HEK293T (cell line): Measurements from ENCODE around the gene ANKS1A.
"Not testable (repeated sequence)": the region's sequence is repeated elsewhere in the genome, so short reads cannot be mapped to it uniquely, and the experiment has no call there.

Experiments used
- CTCF ChIA-PET: fragments of 350-600 bp; formaldehyde crosslinking; extraction: SDS; loops from one replicate; lab custom pipeline; 2021; ENCODE audit warnings: antibody characterized with exemption, inconsistent platforms; lab: Yijun Ruan, JAX
- POLR2A ChIA-PET: fragments of 350-600 bp; formaldehyde crosslinking; extraction: SDS; loops from one replicate; lab custom pipeline; 2020; ENCODE audit warnings: antibody characterized with exemption, inconsistent platforms; lab: Yijun Ruan, JAX
- DNase-seq: peaks from one replicate; pipeline ENCODE4 v3.0.0; 2012; ENCODE audit warnings: mixed read lengths; ENCODE audit errors: extremely low spot score
- ARNT ChIP-seq: fragments of 450-650 bp; IDR thresholded peaks from 2 replicates; pipeline ENCODE4 v1.6.1; 2017; ENCODE audit warnings: mild to moderate bottlenecking
- BHLHE40 ChIP-seq: fragments of 450-650 bp; IDR thresholded peaks from 2 replicates; pipeline ENCODE4 v1.6.1; 2016; ENCODE audit warnings: mild to moderate bottlenecking, moderate library complexity, borderline replicate concordance
- CTBP1 ChIP-seq: fragments of 450-650 bp; IDR thresholded peaks from 2 replicates; pipeline ENCODE4 v1.6.1; 2016; ENCODE audit warnings: borderline replicate concordance
- ELF4 ChIP-seq: fragments of 450-650 bp; IDR thresholded peaks from 2 replicates; pipeline ENCODE4 v1.6.1; 2017; ENCODE audit warnings: antibody characterized with exemption
- FOXA1 ChIP-seq: fragments of 450-650 bp; IDR thresholded peaks from 2 replicates; pipeline ENCODE4 v1.6.1; 2016; ENCODE audit warnings: mild to moderate bottlenecking
- FOXK2 ChIP-seq: fragments of 450-650 bp; IDR thresholded peaks from 2 replicates; pipeline ENCODE4 v1.6.1; 2016; ENCODE audit warnings: mild to moderate bottlenecking
- FOXM1 ChIP-seq: fragments of 450-650 bp; IDR thresholded peaks from 2 replicates; pipeline ENCODE4 v1.6.1; 2017; ENCODE audit warnings: mild to moderate bottlenecking, borderline replicate concordance
- HDGF ChIP-seq: fragments of 450-650 bp; IDR thresholded peaks from 2 replicates; pipeline ENCODE4 v1.6.1; 2017; ENCODE audit warnings: antibody characterized with exemption, borderline replicate concordance
- L3MBTL2 ChIP-seq: fragments of 450-650 bp; conservative IDR thresholded peaks from 2 replicates; pipeline ENCODE4 v1.6.1; 2016; ENCODE audit warnings: mild to moderate bottlenecking
- LEF1 ChIP-seq: fragments of 450-650 bp; IDR thresholded peaks from 2 replicates; pipeline ENCODE4 v1.6.1; 2017; ENCODE audit warnings: mild to moderate bottlenecking, borderline replicate concordance
- NFRKB ChIP-seq: fragments of 450-650 bp; IDR thresholded peaks from 2 replicates; pipeline ENCODE4 v1.6.1; 2016; ENCODE audit warnings: mild to moderate bottlenecking, moderate library complexity
- SP1 ChIP-seq: fragments of 450-650 bp; IDR thresholded peaks from 2 replicates; pipeline ENCODE4 v1.6.1; 2017
- SUZ12 ChIP-seq: fragments of 450-650 bp; IDR thresholded peaks from 2 replicates; pipeline ENCODE4 v1.6.1; 2016; ENCODE audit warnings: mild to moderate bottlenecking
- TARDBP ChIP-seq: fragments of 450-650 bp; IDR thresholded peaks from 2 replicates; pipeline ENCODE4 v1.6.1; 2016
- ZNF384 ChIP-seq: fragments of 450-650 bp; IDR thresholded peaks from 2 replicates; pipeline ENCODE4 v1.6.1; 2016
- TF ChIP-seq, protein P1 (sequence below): fragments of 450-650 bp; IDR thresholded peaks from 2 replicates; pipeline ENCODE4 v1.6.1; 2016

The ANKS1A gene, protein sequence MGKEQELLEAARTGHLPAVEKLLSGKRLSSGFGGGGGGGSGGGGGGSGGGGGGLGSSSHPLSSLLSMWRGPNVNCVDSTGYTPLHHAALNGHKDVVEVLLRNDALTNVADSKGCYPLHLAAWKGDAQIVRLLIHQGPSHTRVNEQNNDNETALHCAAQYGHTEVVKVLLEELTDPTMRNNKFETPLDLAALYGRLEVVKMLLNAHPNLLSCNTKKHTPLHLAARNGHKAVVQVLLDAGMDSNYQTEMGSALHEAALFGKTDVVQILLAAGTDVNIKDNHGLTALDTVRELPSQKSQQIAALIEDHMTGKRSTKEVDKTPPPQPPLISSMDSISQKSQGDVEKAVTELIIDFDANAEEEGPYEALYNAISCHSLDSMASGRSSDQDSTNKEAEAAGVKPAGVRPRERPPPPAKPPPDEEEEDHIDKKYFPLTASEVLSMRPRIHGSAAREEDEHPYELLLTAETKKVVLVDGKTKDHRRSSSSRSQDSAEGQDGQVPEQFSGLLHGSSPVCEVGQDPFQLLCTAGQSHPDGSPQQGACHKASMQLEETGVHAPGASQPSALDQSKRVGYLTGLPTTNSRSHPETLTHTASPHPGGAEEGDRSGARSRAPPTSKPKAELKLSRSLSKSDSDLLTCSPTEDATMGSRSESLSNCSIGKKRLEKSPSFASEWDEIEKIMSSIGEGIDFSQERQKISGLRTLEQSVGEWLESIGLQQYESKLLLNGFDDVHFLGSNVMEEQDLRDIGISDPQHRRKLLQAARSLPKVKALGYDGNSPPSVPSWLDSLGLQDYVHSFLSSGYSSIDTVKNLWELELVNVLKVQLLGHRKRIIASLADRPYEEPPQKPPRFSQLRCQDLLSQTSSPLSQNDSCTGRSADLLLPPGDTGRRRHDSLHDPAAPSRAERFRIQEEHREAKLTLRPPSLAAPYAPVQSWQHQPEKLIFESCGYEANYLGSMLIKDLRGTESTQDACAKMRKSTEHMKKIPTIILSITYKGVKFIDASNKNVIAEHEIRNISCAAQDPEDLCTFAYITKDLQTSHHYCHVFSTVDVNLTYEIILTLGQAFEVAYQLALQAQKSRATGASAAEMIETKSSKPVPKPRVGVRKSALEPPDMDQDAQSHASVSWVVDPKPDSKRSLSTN

DNA sequence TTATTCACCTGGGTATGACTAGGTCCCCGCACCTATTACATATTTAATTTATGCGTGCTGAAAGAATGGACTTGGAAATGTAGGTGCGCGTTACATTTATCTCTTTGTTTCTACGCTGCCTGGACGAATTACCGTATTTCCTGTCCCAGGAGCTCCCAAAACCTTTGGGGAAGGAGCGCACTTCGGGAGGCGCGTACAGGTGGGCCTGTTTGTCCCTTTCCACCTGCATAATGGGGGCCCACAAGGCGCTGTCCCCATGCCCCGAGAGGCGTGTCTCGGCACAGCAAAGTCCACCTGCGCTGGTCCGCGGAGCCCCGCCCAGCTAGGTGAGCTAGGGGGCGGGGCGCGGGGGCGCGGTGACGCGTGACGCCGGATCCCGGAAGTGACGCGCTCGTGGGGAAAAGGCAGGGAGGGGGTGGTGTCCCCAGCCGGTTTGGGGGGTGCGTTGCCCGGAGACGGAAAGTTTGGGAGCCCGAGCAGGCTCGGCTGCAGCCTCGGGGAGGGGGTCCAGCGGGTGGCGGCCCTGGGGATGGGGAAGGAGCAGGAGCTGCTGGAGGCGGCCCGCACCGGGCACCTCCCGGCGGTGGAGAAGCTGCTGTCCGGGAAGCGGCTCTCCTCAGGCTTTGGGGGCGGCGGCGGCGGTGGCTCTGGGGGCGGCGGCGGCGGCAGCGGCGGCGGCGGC lies at the start of gene ANKS1A:
Gene ANKS1A (plus strand): TSS at position 382 of the 682 bp plus-strand sequence. CDS start 148 bp downstream, at position 530.
- ChIA-PET CTCF (no interaction called here), POLR2A (interaction anchor here (0.8 to 2.7 kb wide), 15 partner anchors 9 to 463 kb away, joined by 3 to 25 read pairs (median 5); partner anchors contain the start of genes BLTP3A, RPS10, SNRPC and ZNF76)
- peak; percentile 79 for DNase-seq
- TF ChIP-seq SP1 = no peak
- TF ChIP-seq ELF4 = peak; percentile 64; the same call in 1 of the 2 replicates
- peak; percentile 73 for TF ChIP-seq CTBP1

DNA sequence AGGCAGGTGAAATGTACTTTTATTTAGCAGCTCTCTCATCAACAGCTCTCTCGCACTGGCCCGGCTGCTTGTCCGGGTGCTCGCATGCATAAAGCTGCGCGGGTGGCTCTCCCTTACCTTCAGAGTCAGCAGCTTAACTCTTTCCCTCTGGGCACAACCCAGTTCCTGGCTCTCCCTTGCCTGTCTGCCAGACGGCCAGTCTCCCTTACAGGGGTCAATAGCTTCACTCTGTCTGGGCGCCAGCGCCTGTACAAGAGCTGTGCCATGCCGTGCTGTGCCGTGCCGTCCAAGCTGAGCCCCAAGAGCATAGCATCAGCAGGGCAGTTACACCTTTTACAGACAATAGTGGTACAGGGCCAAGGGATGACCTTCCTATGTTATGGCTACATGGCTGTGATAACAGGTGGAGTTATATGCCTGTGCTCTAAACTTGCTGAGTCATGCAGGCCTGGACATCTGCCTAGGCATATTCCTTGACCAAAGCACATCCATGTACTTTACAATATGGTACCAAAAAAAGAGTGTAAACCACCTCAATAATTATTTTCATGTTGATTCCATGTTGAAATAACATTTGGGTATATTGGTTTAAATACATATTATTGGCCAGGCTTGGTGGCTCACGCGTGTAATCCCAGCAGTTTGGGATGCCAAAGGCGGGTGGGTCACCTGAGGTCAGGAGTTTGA lies 49.2 kb upstream of the ANKS1A start:
- no peak for DNase-seq
- ChIA-PET CTCF (no interaction called here), POLR2A (no interaction called here)
- TF ChIP-seq FOXK2 (no peak), NFRKB (no peak), CTBP1 (no peak), FOXA1 (no peak), L3MBTL2 (no peak), FOXM1 (no peak), SP1 (no peak), HDGF (no peak), ELF4 (no peak), ARNT (no peak), TARDBP (no peak)
- TF ChIP-seq, protein P1, sequence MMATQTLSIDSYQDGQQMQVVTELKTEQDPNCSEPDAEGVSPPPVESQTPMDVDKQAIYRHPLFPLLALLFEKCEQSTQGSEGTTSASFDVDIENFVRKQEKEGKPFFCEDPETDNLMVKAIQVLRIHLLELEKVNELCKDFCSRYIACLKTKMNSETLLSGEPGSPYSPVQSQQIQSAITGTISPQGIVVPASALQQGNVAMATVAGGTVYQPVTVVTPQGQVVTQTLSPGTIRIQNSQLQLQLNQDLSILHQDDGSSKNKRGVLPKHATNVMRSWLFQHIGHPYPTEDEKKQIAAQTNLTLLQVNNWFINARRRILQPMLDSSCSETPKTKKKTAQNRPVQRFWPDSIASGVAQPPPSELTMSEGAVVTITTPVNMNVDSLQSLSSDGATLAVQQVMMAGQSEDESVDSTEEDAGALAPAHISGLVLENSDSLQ = no peak

DNA sequence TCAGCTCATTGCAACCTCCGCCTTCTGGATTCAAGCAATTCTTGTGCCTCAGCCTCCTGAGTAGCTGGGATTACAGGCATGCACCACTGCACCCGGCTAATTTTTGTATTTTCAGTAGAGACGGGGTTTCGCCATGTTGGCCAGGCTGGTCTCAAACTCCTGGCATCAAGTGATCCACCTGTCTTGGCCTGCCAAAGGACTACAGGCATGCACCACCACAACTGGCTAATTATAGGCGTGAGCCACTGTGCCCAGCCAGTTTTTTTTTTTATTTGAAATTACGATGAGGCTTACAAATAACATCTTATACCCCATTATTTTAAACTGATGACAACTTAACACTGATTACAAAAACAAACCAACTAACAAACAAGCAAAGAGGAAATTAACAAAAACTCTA lies 40.0 kb upstream of the ANKS1A start:
- DNase-seq, POLR2A ChIA-PET, CTCF ChIA-PET: not testable (repeated sequence)

DNA sequence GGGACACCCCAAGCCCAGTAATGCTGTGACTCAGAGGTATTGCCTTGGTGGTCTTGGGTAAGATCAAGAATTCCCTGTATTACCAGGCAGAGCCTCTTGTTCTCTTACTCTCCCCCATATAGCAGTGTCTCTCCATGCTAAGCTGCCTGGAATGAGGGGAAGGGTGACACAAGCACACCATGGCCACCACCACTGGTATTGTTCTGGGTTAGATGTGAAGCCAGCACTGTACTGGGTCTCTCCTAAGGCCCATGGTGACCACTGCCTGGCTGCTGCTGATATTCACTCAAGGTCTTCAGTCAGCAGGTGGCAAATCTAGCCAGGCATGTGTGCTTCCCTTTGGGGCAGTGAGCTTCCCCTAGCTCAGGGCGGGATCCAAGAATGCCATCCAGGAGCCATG lies 37.7 kb upstream of the ANKS1A start:
- no peak for DNase-seq
- no peak for TF ChIP-seq TARDBP
- no peak for TF ChIP-seq ARNT
- no peak for TF ChIP-seq FOXK2
- no peak for TF ChIP-seq NFRKB
- no peak for TF ChIP-seq CTBP1
- no peak for TF ChIP-seq LEF1
- no peak for TF ChIP-seq ELF4
- ChIA-PET POLR2A (interaction anchor here (1.4 kb wide), 1 partner anchor 37 kb away, joined by 5 read pairs; the partner anchor contains the start of gene TAF11), CTCF (no interaction called here)

DNA sequence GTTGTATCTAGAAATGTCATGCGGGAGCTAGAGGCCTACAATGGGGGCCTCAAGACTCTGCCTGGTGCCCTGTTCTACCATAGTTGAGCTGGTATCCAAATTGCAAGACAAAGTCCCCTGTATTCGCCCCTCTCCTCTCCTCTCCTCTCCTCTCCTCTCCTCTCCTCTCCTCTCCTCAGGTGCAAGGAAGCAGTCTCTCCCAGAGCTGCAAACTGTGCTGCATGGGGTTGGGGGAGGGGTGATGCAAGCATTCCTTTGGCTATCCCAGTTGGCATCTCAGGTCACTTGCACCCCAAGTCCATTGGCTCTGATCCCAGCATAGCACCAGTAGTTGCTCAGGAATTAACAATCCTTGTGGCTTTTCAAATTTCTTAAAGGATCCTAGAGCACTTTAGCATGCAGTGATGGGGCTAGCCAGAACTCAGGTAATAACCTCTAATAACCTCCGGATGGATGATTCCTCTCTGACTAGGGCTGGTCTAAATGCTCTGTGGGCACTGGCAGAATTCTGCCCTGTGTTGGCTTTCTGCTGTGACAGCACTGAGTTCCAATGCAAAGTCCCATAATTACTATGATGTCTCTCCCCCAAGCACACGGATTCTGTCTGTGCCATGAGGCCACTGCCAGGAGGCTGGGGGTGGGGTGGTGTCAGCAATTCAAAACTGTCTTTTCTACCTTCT lies 36.5 kb upstream of the ANKS1A start:
- TF ChIP-seq FOXA1 (no peak), L3MBTL2 (no peak), SUZ12 (no peak), CTBP1 (no peak), SP1 (no peak), ZNF384 (no peak), ELF4 (no peak), BHLHE40 (no peak)
- DNase-seq = no peak
- ChIA-PET POLR2A (no interaction called here), CTCF (no interaction called here)

DNA sequence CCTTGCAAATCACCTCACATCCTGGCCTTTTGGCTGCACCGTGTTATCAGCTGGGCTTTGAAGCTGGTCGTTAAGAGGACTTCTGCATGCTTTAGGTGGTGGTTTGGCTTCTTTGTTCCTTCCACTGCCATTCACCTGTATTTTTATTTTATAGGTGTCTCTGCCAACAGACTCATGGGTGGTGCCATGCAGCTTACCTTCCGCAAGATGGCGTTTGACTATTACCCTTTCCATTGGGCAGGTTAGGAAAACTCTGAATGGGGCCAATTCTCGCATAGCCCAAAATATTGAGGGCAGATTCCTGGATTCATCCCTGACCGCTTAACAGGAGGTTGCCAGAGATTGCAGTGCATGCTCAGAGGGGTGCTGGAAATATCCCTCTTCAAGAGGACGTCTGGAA lies 33.6 kb upstream of the ANKS1A start:
- ChIA-PET CTCF (interaction anchor here (0.6 kb wide), 1 partner anchor 199 kb away, joined by 3 read pairs; no protein-coding TSS in a partner anchor), POLR2A (interaction anchor here (0.5 kb wide), 1 partner anchor 114 kb away, joined by 3 read pairs; no protein-coding TSS in a partner anchor)
- DNase-seq = no peak
- TF ChIP-seq, protein P1 = no peak
- TF ChIP-seq ZNF384 (no peak), CTBP1 (no peak), L3MBTL2 (no peak), SP1 (no peak), TARDBP (no peak), FOXK2 (no peak), LEF1 (no peak), ARNT (no peak), HDGF (no peak), FOXM1 (no peak), FOXA1 (no peak)
